GM12891 (cell line): ENCODE measurements around the gene TTL.
"Not testable (repeated sequence)": the region's sequence is repeated elsewhere in the genome, so short reads cannot be mapped to it uniquely, and the experiment has no call there.

Experiments
- PAX5 ChIP-seq: IDR thresholded peaks from 2 replicates; pipeline ENCODE4 v1.6.1; 2011; ENCODE audit warnings: low read length, moderate library complexity, mild to moderate bottlenecking; ENCODE audit not compliant: insufficient read depth, severe bottlenecking
- POLR2A ChIP-seq: IDR thresholded peaks from 2 replicates; pipeline ENCODE4 v1.6.1; 2011; ENCODE audit warnings: low read depth, low read length, control low read depth
- TAF1 ChIP-seq: IDR thresholded peaks from 2 replicates; pipeline ENCODE4 v1.6.1; 2011; ENCODE audit warnings: low read depth, low read length, control low read depth

- TF ChIP-seq PAX5, TAF1, POLR2A: not testable (repeated sequence)
Measured at GRCh38 chr2:112436993-112437392, 45.0 kb upstream of the TTL start.
